Heart right ventricle (tissue), 16 donors: ENCODE data around the gene MYO3B. TPM values are rescaled to one million over a fixed set of nuclear protein-coding genes. Genes with fewer than 3 reads are reported as not detected.

Source experiments
- ATAC-seq, 8 donors: fragments of 200-7000 bp; cut with Tn5 transposase; one replicate each; pipeline ENCODE4 v1.9.1; 2020; ENCODE audit warnings: mild to moderate bottlenecking in 8 of 8, moderate library complexity in 8 of 8, moderate number of reproducible peaks in 1 of 8
- DNase-seq, 2 donors: peaks; one replicate each; pipeline ENCODE4 v3.0.0-alpha.2; 2020
- H3K27ac ChIP-seq, 10 donors: fragments of 200-600 bp; sonication (generic) in 2 of 10; one replicate each; pipeline versions ENCODE4 v1.5.0 to v1.8.0; 2020 to 2022; ENCODE audit warnings: mild to moderate bottlenecking in 3 of 10
- H3K27me3 ChIP-seq, 7 donors: fragments of 200-600 bp; one replicate each; pipeline ENCODE4 v1.8.0; 2021 to 2022; ENCODE audit warnings: mild to moderate bottlenecking in 2 of 7
- H3K36me3 ChIP-seq, 9 donors: fragments of 200-600 bp; sonication (generic) in 1 of 9; one replicate each; pipeline versions ENCODE4 v1.5.0 to v1.8.0; 2020 to 2022; ENCODE audit warnings: mild to moderate bottlenecking in 2 of 9
- H3K4me1 ChIP-seq, 9 donors: fragments of 200-600 bp; sonication (generic) in 1 of 9; one replicate each; pipeline versions ENCODE4 v1.5.0 to v1.8.0; 2020 to 2022; ENCODE audit warnings: mild to moderate bottlenecking in 4 of 9
- H3K4me3 ChIP-seq, 10 donors: fragments of 200-600 bp; sonication (generic) in 2 of 10; one replicate each; pipeline versions ENCODE4 v1.5.0 to v1.8.0; 2020 to 2022; ENCODE audit warnings: mild to moderate bottlenecking in 7 of 10, moderate library complexity in 2 of 10
- H3K9me3 ChIP-seq, 11 donors: fragments of 200-600 bp in 10 of 11; sonication (generic) in 2 of 11; one replicate each; pipeline versions ENCODE4 v1.5.0 to v1.8.0; 2013 to 2022; ENCODE audit warnings: mild to moderate bottlenecking in 2 of 11, control low read depth in 1 of 11, moderate library complexity in 1 of 11
- CTCF ChIP-seq, 9 donors: fragments of 200-600 bp; sonication (generic) in 2 of 9; IDR thresholded peaks; one replicate each; pipeline versions ENCODE4 v1.5.0 to v1.8.0; 2021 to 2022; ENCODE audit warnings: antibody characterized with exemption in 9 of 9, mild to moderate bottlenecking in 5 of 9, moderate library complexity in 1 of 9
- WGBS, 2 donors: extraction: QIAGEN DNeasy Blood & Tissue Kit; methylation state at CpG; one replicate each; pipeline ENCODE4 v1.1.7; 2013; ENCODE audit warnings: inconsistent platforms in 1 of 2; 5-methylcytosine and 5-hydroxymethylcytosine counted together
- intact Hi-C, 10 donors: fragments of 100-400 bp; cut with DNase I; formaldehyde crosslinking; loops; one replicate each; pipeline versions ENCODE4 v1.11.1 to v1.14.2; 2022
- polyA plus RNA-seq, 2 donors: library from polyadenylated mRNA; stranded (reverse); fragments of 200-250 nt; gene quantifications; one replicate each; pipeline ENCODE4 v1.2.3, GENCODE V29; 2013
- total RNA-seq, 10 donors: library from RNA; stranded (reverse); fragmentation: NEBNext Ultra II Directional in 3 of 10; extraction: Animal tissue kit (Norgen Biotek cat#: 25700) in 3 of 10; gene quantifications; one replicate each; pipeline versions ENCODE4 v1.2.1 to v1.2.4, GENCODE V29; 2021 to 2023
- donor health status: Arrhythmogenic right ventricular cardiomyopathy.
- donor health status: ischemic (EF 13 %, LVEDD 7.1; RV severe dilation, severe dysfunction).
- donor health status: healthy with polysubstance abuse.
- donor health status: DM: no; HTN: yes; CAD: no.
- donor health status: DM: no; HTN: no; CAD: no.
- donor health status: ischemic (EF 25% LVEDD 6.9; RV normal size, moderate dysfunction).
- donor health status: ischemic (EF 25% LVEDD 5.7; RV mildly dilated, moderate dysfunction).
- donor health status: healthy.
- donor health status: DM: yes; HTN: yes; CAD: no.
- donor health status: Ischemic cardiomyopathy.
- donor health status: ischemic (EF 35%, LVEDD 5.7; RV mildly dilated, moderate dysfunction).
- donor health status: nonischemic (EF 11% LVEDD 7.7; RV severe dilation, severe dysfunction).
- donor health status: DM: yes; HTN: yes; CAD: no.
- donor health status: PGD.
- donor health status: ischemic (EF 29% LVEDD 5.4; RV normal size, mild dysfunction).
- donor health status: nonischemic (EF 23%, LVEDD 6.1; RV moderate dilation, normal function).

MYO3B gene
- total and polyA plus RNA-seq, 12 donors, result 0.05 to 0.21 (median 0.09) TPM; not detected in 8

GRCh38 chr2:170455617-170456426 lies 277.9 kb downstream of the MYO3B start:
- WGBS, 2 donors, result 58 to 70% methylated on average over 5 of the region's 5 CpGs
- no peak overlapping the region for H3K4me3 ChIP-seq
- DNase-seq, result no peak
- ATAC-seq, result no peak
- no peaks in the 10 kb centered on the region for H3K9me3 ChIP-seq
- no peaks in the 10 kb centered on the region for H3K27me3 ChIP-seq
- no peak for TF ChIP-seq CTCF (IDR thresholded peaks at IDR 0.05)
- H3K27ac ChIP-seq, result no peak overlapping the region
- H3K36me3 ChIP-seq, result no peaks in the 10 kb centered on the region
- intact Hi-C loops, result no loop called here
- peaks cover 0 to 5% (median 0%) of the 10 kb centered on the region in 9 donors for H3K4me1 ChIP-seq

DNA sequence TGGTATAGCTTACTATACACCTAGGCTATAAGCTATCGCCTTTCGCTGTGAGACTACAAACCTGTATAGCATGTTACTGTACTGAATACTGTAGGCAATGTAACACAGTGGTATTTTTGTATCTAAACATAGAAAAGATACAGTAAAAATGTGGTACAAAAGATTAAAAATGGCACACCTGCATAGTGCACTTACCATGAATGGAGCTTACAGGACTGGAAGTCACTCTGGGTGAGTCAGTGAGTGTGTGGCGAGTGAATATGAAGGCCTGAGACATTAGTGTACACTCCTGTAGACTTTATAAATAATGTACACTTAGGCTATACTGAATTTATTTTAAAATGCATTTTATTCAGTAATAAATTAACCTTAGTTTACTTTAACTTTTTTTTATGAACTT lies 279.0 kb downstream of the MYO3B start:
- 98 to 99% methylated on average over 3 of the region's 3 CpGs for WGBS, 2 donors
- no peaks in the 10 kb centered on the region for H3K36me3 ChIP-seq
- peaks cover 0 to 5% (median 0%) of the 10 kb centered on the region in 9 donors for H3K4me1 ChIP-seq
- intact Hi-C loops, result no loop called here
- TF ChIP-seq CTCF (IDR thresholded peaks at IDR 0.05), result no peak
- no peaks in the 10 kb centered on the region for H3K9me3 ChIP-seq
- ATAC-seq, result no peak
- H3K27me3 ChIP-seq, result no peaks in the 10 kb centered on the region
- no peak for DNase-seq
- H3K4me3 ChIP-seq, result no peak overlapping the region
- H3K27ac ChIP-seq, result no peak overlapping the region

DNA sequence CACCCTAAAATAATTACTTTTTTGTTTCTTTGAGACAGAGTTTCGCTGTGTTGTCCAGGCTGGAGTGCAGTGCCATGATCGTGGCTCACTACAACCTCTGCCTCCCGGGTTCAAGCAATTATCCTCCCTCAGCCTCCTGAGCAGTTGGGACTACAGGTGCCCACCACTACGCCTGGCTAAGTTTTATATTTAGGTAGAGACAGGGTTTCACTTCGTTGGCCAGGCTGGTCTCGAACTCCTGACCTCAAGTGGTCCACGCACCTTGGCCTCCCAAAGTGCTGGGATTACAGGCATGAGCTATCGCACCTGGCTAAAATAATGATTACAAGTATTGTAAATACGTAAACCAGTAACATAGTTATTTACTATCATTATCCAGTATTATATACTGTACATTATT lies 279.8 kb downstream of the MYO3B start:
- no peak overlapping the region for H3K4me3 ChIP-seq
- ATAC-seq (no peak), DNase-seq (no peak)
- peaks cover 0 to 5% (median 0%) of the 10 kb centered on the region in 9 donors for H3K4me1 ChIP-seq
- intact Hi-C loops, result no loop called here
- WGBS, 2 donors, result 96% methylated on average over 9 of the region's 9 CpGs
- no peaks in the 10 kb centered on the region for H3K36me3 ChIP-seq
- TF ChIP-seq CTCF (IDR thresholded peaks at IDR 0.05), result no peak
- no peaks in the 10 kb centered on the region for H3K9me3 ChIP-seq
- H3K27ac ChIP-seq, result no peak overlapping the region
- H3K27me3 ChIP-seq, result no peaks in the 10 kb centered on the region

DNA sequence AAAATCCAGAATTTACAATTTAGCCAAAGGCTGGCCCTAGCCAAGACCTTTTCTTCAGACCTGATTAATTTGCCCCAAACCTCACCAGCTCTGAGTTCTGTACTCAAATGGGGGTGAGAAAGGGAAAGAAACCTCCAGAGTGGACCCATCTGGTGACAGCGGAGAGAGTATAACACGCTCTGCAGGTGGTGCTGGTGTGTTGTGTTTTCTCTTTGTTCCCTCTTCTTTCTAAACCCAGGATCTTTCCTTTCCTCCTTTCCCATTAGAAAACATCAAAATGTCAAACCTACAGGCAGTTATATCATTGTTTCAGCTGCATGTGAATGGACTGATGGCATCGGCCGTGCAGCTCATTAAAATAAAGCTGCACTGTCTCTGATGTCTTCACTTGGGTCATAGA lies 283.9 kb downstream of the MYO3B start:
- WGBS, 2 donors, result 71 to 72% methylated on average over 4 of the region's 4 CpGs
- intact Hi-C loops, result no loop called here
- no peak for DNase-seq
- Histone ChIP-seq H3K36me3 (no peaks in the 10 kb centered on the region), H3K4me3 (no peak overlapping the region), H3K9me3 (no peaks in the 10 kb centered on the region), H3K27ac (no peak overlapping the region), H3K4me1 (no peaks in the 10 kb centered on the region), H3K27me3 (no peaks in the 10 kb centered on the region)
- peak in 3 of 9 donors; percentile 12 to 25 (median 23) for TF ChIP-seq CTCF (IDR thresholded peaks at IDR 0.05)
- ATAC-seq, result no peak
